GM18505 (cell line): ENCODE results near the gene GRAMD2B.
A peak's percentile ranks its signal among the peaks of the same experiment; 100 is the strongest.

Experiments used
- ATAC-seq: cut with Tn5 transposase; IDR thresholded peaks from one replicate; pipeline ENCODE4 v1.9.1; 2021; ENCODE audit not compliant: unreplicated experiment
- POLR2A ChIP-seq: IDR thresholded peaks from 4 replicates; pipeline ENCODE4 v1.6.1; 2011; ENCODE audit warnings: borderline replicate concordance; ENCODE audit not compliant: insufficient read depth, insufficient read length; ENCODE audit errors: extremely low read depth

The GRAMD2B gene

GRCh38 chr5:126449751-126450271 is 26.6 kb downstream of the GRAMD2B start:
- no peak for TF ChIP-seq POLR2A
- peak; percentile 89 for ATAC-seq

DNA sequence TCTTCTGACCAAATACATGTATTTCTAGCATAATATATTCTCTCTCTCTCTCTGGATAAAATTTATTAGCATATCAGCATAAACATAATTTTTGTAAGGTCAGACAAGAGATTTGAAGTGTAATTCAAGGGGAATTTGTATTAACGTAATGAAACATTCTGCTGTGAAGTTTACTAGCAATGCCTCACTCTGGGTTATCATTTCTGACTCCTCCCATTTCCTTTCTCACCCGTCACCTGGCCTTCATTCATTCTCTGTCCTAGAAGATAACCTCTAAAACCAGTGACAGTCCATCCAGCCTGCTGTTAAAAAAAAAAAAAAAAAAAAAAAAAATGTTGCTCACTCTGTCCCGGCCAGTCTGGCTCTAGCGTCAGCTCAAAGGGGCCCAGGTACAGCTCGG is 27.1 kb downstream of the GRAMD2B start:
- ATAC-seq = no peak
- no peak for TF ChIP-seq POLR2A

- no peak for ATAC-seq
- TF ChIP-seq POLR2A = no peak
Observed at GRCh38 chr5:126450907-126451306, 27.7 kb downstream of the GRAMD2B start.

GRCh38 chr5:126452477-126452876 is 29.3 kb downstream of the GRAMD2B start:
- no peak for ATAC-seq
- no peak for TF ChIP-seq POLR2A

GRCh38 chr5:126454081-126454480 is 30.9 kb downstream of the GRAMD2B start:
- no peak for ATAC-seq
- no peak for TF ChIP-seq POLR2A

- TF ChIP-seq POLR2A = no peak
- no peak for ATAC-seq
Observed at GRCh38 chr5:126454535-126454934, 31.3 kb downstream of the GRAMD2B start.

- no peak for TF ChIP-seq POLR2A
- no peak for ATAC-seq
Observed at GRCh38 chr5:126455264-126455663, 32.1 kb downstream of the GRAMD2B start.

DNA sequence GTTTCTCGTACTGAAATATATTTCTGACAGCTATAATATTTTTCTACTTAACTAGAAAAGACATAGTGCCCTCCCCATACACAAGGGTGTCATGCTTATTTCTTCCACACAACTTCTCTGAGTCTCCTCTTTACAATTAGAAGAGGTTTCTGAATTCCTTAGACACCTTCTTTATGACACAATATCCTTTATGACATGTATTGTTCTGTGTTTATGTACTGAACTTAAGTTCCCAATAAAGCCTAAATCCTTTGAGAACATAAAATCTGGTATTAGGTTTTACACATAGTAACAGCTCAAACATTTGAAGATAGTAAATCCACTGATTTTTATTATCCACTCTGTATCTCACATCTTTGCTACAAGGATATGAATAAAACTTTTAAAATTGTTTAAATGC is 32.5 kb downstream of the GRAMD2B start:
- TF ChIP-seq POLR2A = no peak
- no peak for ATAC-seq

DNA sequence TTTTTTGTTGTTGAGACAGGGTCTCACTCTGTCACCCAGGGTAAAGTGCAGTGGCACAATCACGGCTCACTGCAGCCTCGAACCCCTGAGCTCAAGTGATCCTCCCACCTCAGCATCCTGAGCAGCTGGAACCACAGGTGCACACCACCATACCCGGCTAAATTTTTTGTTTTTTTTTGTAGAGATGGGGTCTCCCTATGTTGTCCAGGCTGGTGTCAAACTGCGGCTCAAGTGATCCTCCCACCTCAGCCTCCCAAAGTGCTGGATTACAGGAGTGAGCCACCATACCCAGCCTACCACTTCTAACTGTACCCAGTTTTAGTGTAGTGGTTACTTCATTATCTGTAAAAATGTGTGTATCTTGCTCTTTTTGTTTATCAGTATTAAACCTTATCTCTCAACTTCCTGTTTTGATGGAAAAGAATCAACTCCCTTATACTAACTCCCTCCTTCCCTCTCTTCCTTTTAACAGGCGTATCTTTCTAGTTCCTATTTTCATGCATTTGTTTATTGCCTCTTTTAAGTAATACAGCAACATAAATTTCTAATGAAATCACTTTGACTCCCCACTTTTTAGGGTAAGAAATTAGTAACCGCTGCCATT is 33.1 kb downstream of the GRAMD2B start:
- no peak for TF ChIP-seq POLR2A
- ATAC-seq = no peak

- no peak for ATAC-seq
- TF ChIP-seq POLR2A = no peak
Observed at GRCh38 chr5:126460459-126460858, 37.2 kb downstream of the GRAMD2B start.

DNA sequence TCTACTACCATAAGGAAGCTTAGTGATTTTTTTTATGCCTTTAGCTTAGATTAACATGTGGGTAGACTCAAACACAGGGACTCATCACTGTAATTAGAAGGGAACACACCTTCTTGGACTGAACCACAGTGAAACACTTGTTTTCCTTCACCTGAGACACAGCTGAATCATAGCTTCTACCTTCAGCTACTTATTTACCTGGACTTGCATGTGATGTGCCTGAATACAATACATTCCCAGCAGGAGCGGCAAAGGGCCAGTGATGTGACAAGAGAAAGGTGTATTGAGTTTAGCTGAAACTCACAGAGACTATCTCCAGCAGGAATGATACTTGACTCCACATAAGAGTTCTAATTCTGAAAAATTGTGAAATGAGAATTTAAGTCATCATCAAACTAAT is 37.8 kb downstream of the GRAMD2B start:
- TF ChIP-seq POLR2A = no peak
- no peak for ATAC-seq

DNA sequence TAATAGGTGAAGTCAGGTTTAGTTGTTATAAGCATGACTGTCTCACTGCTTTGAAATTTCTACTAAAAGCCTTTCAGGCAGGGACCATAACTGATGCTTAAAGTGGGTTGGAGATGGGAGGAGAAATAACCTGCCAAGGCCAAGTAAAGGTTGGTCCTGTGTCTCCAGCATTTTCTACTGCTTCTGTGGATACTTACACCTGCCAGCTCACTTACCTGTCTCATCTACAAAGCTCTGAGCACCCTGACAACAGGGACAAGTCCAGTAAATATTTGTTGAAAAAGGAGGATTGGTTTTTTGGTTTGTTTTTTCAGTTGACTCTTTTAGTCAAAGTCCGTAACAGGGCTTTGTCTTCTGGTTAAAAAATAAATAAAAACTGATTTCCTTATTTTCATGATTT is 38.6 kb downstream of the GRAMD2B start:
- ATAC-seq = peak; percentile 7

DNA sequence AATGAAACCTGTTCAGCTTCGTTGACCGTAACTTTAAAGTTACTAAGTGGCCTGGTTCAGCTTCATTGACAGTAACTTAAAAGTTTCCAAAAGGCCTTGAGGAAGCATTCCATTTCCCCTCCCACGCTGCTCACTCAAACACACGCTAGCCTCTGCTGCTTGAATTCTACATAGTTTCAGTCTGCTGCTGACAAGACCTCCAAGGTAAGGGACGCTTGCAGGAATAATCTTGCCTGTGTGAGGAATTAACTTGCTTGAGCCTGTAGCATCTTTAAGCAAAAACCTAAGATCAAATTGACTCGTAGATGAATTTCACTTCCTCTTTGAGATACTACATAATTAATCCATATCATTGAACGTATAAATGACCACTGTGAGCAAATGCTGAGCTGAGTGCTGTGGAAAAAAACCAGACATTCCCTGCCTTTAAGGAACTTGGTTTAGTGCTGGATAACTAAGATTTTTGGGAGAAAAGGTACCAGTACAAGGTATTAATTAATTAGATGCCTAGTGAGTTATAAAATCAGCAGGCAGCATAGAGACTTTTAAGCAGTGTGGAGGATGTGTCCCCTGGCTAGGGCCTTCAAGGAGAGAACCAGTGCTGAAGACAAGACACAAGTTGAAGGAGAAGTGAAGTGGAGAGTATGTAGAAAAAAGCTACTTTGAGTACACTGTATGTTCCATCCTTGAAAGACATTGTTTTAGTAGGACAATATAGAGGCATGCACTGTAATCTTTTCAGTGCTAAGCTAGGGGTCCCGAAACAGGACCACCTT is 39.2 kb downstream of the GRAMD2B start:
- peak; percentile 75 for ATAC-seq
- no peak for TF ChIP-seq POLR2A

More for the DNA sequence above, 38.6 kb downstream of the GRAMD2B start:
- no peak for TF ChIP-seq POLR2A

- no peak for ATAC-seq
- TF ChIP-seq POLR2A = no peak
Observed at GRCh38 chr5:126464016-126464415, 40.8 kb downstream of the GRAMD2B start.
